ENCODE data around the gene OR2S2. TPM values are rescaled to one million over a fixed set of nuclear protein-coding genes. Genes with fewer than 3 reads are reported as not detected.

OR2S2 gene
- total and polyA plus RNA-seq, 2 of the 8 experiments (the other 6 are each of a cell fraction or from before 2014, with no cell fraction given): not detected

DNA sequence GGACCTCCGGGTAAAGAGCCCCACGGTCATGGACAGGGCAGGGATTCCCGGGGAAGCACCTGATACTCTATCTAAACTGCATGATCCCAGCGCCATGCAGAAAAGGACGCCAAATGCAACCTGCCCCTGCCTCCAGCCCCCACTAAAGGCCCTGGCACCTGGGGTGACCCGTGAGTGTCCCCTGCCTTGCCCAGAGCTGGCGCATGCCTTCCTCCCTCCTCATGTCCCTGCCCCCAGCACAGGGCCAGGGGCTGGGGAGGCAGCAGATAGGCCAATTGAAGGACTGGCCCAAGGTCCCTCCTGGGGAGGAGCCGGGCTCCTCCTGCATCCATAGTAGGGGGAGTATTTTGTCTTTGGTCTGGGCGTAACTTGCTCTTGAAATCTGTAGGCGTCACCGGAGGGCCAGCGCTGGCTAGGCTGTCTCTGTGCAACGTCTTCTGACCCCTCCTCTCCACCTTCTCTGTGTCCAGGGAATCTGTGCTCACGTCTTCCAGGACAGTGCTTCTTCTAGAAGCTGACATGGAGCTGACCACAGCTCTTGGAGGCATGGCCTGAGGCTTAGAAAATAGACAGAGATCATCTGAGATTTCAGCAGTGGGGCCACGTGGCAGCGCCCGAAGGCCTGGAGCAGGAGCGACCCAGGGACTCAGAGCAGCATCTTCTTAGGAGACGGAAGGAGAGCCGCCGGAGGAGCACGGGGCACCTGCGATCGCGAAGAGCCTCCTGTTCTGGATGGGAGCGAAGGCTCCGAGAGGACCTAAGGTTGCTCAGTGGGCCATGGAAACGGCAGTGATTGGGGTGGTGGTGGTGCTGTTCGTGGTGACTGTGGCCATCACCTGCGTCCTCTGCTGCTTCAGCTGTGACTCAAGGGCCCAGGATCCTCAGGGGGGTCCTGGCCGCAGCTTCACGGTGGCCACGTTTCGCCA lies 48.0 kb downstream of the OR2S2 start (continued):
- TF ChIP-seq SP1 (IDR thresholded peaks at IDR 0.05; ENCODE audit: low read depth, low read length) (no peak), JUN (IDR thresholded peaks at IDR 0.05; ENCODE audit: low read depth, low read length) (no peak), CTBP2 (IDR thresholded peaks at IDR 0.05; ENCODE audit: borderline replicate concordance, insufficient read depth, insufficient read length, low read length) (no peak), SUZ12 (IDR thresholded peaks at IDR 0.05; ENCODE audit: low read length) (no peak)

All from H1 (cell line).